Measurements from ENCODE around the gene NCK1. TPM values are rescaled to one million over a fixed set of nuclear protein-coding genes. Genes with fewer than 3 reads are reported as not detected.
"Not testable (repeated sequence)": the region's sequence is repeated elsewhere in the genome, so short reads cannot be mapped to it uniquely, and the experiment has no call there.

NCK1 gene
- total and polyA plus RNA-seq, 4 experiments from 2014 or later: 40.3 to 68.4 (median 61.6) TPM

GRCh38 chr3:136958939-136959338 lies 96.9 kb downstream of the NCK1 start:
- peaks cover 0 to 4% (median 0%) of the 10 kb centered on the region in 8 donors for H3K9me3 Mint-ChIP-seq
- Histone ChIP-seq H3K4me3 (ENCODE audit: low read length in 2 of 2) (no peak overlapping the region), H3K27ac (ENCODE audit: low read depth, low read length) (no peak overlapping the region), H3K36me3 (ENCODE audit: insufficient read depth, low read length) (no peaks in the 10 kb centered on the region), H3K9me3 (ENCODE audit: control insufficient read depth in 1 of 2, low read length in 2 of 2) (no peaks in the 10 kb centered on the region), H3K4me1 (ENCODE audit: insufficient read depth, low read length) (peaks cover 15% of the 10 kb centered on the region), H3K27me3 (ENCODE audit: insufficient read depth, low read length) (no peaks in the 10 kb centered on the region)
- intact Hi-C loops (cut with micrococcal nuclease): no loop called here
- H3K4me3 Mint-ChIP-seq: no peak overlapping the region
- ChIA-PET CTCF (ENCODE audit: partially characterized antibody) (interaction anchor here (1.2 kb wide), 1 partner anchor 567 kb away, joined by 3 read pairs; no protein-coding TSS in a partner anchor), POLR2A (ENCODE audit: partially characterized antibody) (interaction anchor here (2.9 kb wide), 1 partner anchor 206 kb away, joined by 8 read pairs; the partner anchor contains the start of gene STAG1)
- H3K36me3 Mint-ChIP-seq: peaks cover 0 to 3% of the 10 kb centered on the region in 2 donors
- no peak overlapping the region for H3K27ac Mint-ChIP-seq
- DNase-seq: no peak
- H3K4me1 Mint-ChIP-seq: peaks cover 10 to 24% (median 20%) of the 10 kb centered on the region in 4 donors
- no peaks in the 10 kb centered on the region for H3K27me3 Mint-ChIP-seq

GRCh38 chr3:136959599-136959998 lies 97.6 kb downstream of the NCK1 start:
- Mint-ChIP-seq H3K27me3 (no peaks in the 10 kb centered on the region), H3K4me3 (no peak overlapping the region), H3K36me3 (peaks cover 0 to 3% of the 10 kb centered on the region in 2 donors), H3K9me3 (peaks cover 0 to 4% (median 0%) of the 10 kb centered on the region in 8 donors), H3K27ac (no peak overlapping the region), H3K4me1 (peaks cover 10 to 20% (median 16%) of the 10 kb centered on the region in 4 donors)
- ChIA-PET CTCF (ENCODE audit: partially characterized antibody) (no interaction called here), POLR2A (ENCODE audit: partially characterized antibody) (no interaction called here)
- intact Hi-C loops (cut with micrococcal nuclease): no loop called here
- H3K9me3 ChIP-seq (ENCODE audit: control insufficient read depth in 1 of 2, low read length in 2 of 2): no peaks in the 10 kb centered on the region
- H3K4me1 ChIP-seq (ENCODE audit: insufficient read depth, low read length): peaks cover 11% of the 10 kb centered on the region
- H3K27me3 ChIP-seq (ENCODE audit: insufficient read depth, low read length): no peaks in the 10 kb centered on the region
- H3K4me3 ChIP-seq (ENCODE audit: low read length in 2 of 2): no peak overlapping the region
- no peak for DNase-seq
- no peaks in the 10 kb centered on the region for H3K36me3 ChIP-seq (ENCODE audit: insufficient read depth, low read length)
- no peak overlapping the region for H3K27ac ChIP-seq (ENCODE audit: low read depth, low read length)

- Mint-ChIP-seq H3K4me1 (peaks cover 2 to 6% (median 4%) of the 10 kb centered on the region in 4 donors), H3K36me3 (peaks cover 0 to 3% of the 10 kb centered on the region in 2 donors), H3K9me3 (peaks cover 0 to 4% (median 0%) of the 10 kb centered on the region in 8 donors), H3K4me3 (peak overlapping the region in 1 of 8 donors; percentile 3), H3K27ac (peak overlapping the region in 2 of 7 donors; percentile 40 to 42), H3K27me3 (no peaks in the 10 kb centered on the region)
- intact Hi-C loops (cut with micrococcal nuclease): no loop called here
- POLR2A ChIA-PET (ENCODE audit: partially characterized antibody): no interaction called here
- no peak for DNase-seq
- no peaks in the 10 kb centered on the region for H3K9me3 ChIP-seq (ENCODE audit: control insufficient read depth in 1 of 2, low read length in 2 of 2)
- CTCF ChIA-PET (ENCODE audit: partially characterized antibody): no interaction called here
- H3K4me1 ChIP-seq (ENCODE audit: insufficient read depth, low read length): no peaks in the 10 kb centered on the region
- no peak overlapping the region for H3K27ac ChIP-seq (ENCODE audit: low read depth, low read length)
- no peaks in the 10 kb centered on the region for H3K27me3 ChIP-seq (ENCODE audit: insufficient read depth, low read length)
- no peak overlapping the region for H3K4me3 ChIP-seq (ENCODE audit: low read length in 2 of 2)
- H3K36me3 ChIP-seq (ENCODE audit: insufficient read depth, low read length): no peaks in the 10 kb centered on the region
Observed at GRCh38 chr3:136960838-136961836, 99.1 kb downstream of the NCK1 start.

GRCh38 chr3:136962927-136963326 lies 100.9 kb downstream of the NCK1 start:
- no peaks in the 10 kb centered on the region for H3K27me3 Mint-ChIP-seq
- H3K27me3 ChIP-seq (ENCODE audit: insufficient read depth, low read length): no peaks in the 10 kb centered on the region
- no peaks in the 10 kb centered on the region for H3K36me3 ChIP-seq (ENCODE audit: insufficient read depth, low read length)
- DNase-seq: no peak
- ChIA-PET CTCF (ENCODE audit: partially characterized antibody) (interaction anchor here (0.7 to 1.0 kb wide), 5 partner anchors 12 to 888 kb away, joined by 3 to 5 read pairs (median 3); no protein-coding TSS in a partner anchor), POLR2A (ENCODE audit: partially characterized antibody) (interaction anchor here (0.5 to 0.6 kb wide), 2 partner anchors 23 to 100 kb away, joined by 4 read pairs; no protein-coding TSS in a partner anchor)
- no peak overlapping the region for H3K27ac ChIP-seq (ENCODE audit: low read depth, low read length)
- H3K9me3 Mint-ChIP-seq: peaks cover 0 to 4% (median 0%) of the 10 kb centered on the region in 8 donors
- intact Hi-C loops (cut with micrococcal nuclease): no loop called here
- peaks cover 0 to 3% of the 10 kb centered on the region in 2 donors for H3K36me3 Mint-ChIP-seq
- H3K9me3 ChIP-seq (ENCODE audit: control insufficient read depth in 1 of 2, low read length in 2 of 2): no peaks in the 10 kb centered on the region
- H3K4me3 ChIP-seq (ENCODE audit: low read length in 2 of 2): no peak overlapping the region
- no peak overlapping the region for H3K27ac Mint-ChIP-seq
- H3K4me1 ChIP-seq (ENCODE audit: insufficient read depth, low read length): no peaks in the 10 kb centered on the region
- no peak overlapping the region for H3K4me3 Mint-ChIP-seq
- H3K4me1 Mint-ChIP-seq: peaks cover 0 to 3% (median 1%) of the 10 kb centered on the region in 4 donors

GRCh38 chr3:136969539-136969938 lies 107.5 kb downstream of the NCK1 start:
- intact Hi-C loops (cut with micrococcal nuclease); H3K4me3 ChIP-seq (ENCODE audit: low read length in 2 of 2); H3K36me3 ChIP-seq (ENCODE audit: insufficient read depth, low read length); H3K4me1 Mint-ChIP-seq; H3K4me3 Mint-ChIP-seq; DNase-seq; H3K27ac Mint-ChIP-seq; CTCF ChIA-PET (ENCODE audit: partially characterized antibody); H3K4me1 ChIP-seq (ENCODE audit: insufficient read depth, low read length); H3K27me3 ChIP-seq (ENCODE audit: insufficient read depth, low read length); H3K9me3 ChIP-seq (ENCODE audit: control insufficient read depth in 1 of 2, low read length in 2 of 2); H3K27ac ChIP-seq (ENCODE audit: low read depth, low read length); POLR2A ChIA-PET (ENCODE audit: partially characterized antibody); H3K27me3 Mint-ChIP-seq: not testable (repeated sequence)
- Mint-ChIP-seq H3K36me3 (peaks cover 4 to 11% of the 10 kb centered on the region in 2 donors), H3K9me3 (peaks cover 3 to 15% (median 7%) of the 10 kb centered on the region in 8 donors)

GRCh38 chr3:136973352-136973751 lies 111.3 kb downstream of the NCK1 start:
- CTCF ChIA-PET (ENCODE audit: partially characterized antibody): no interaction called here
- H3K27me3 Mint-ChIP-seq: no peaks in the 10 kb centered on the region
- H3K36me3 ChIP-seq (ENCODE audit: insufficient read depth, low read length): no peaks in the 10 kb centered on the region
- no peak for DNase-seq
- no peaks in the 10 kb centered on the region for H3K4me1 ChIP-seq (ENCODE audit: insufficient read depth, low read length)
- peaks cover 0 to 4% (median 0%) of the 10 kb centered on the region in 4 donors for H3K4me1 Mint-ChIP-seq
- no peak overlapping the region for H3K27ac Mint-ChIP-seq
- intact Hi-C loops (cut with micrococcal nuclease): no loop called here
- no peak overlapping the region for H3K4me3 ChIP-seq (ENCODE audit: low read length in 2 of 2)
- no peaks in the 10 kb centered on the region for H3K9me3 ChIP-seq (ENCODE audit: control insufficient read depth in 1 of 2, low read length in 2 of 2)
- no peak overlapping the region for H3K27ac ChIP-seq (ENCODE audit: low read depth, low read length)
- POLR2A ChIA-PET (ENCODE audit: partially characterized antibody): no interaction called here
- no peaks in the 10 kb centered on the region for H3K27me3 ChIP-seq (ENCODE audit: insufficient read depth, low read length)
- H3K9me3 Mint-ChIP-seq: peaks cover 3 to 24% (median 13%) of the 10 kb centered on the region in 8 donors
- H3K4me3 Mint-ChIP-seq: no peak overlapping the region
- H3K36me3 Mint-ChIP-seq: peaks cover 6 to 17% of the 10 kb centered on the region in 2 donors

GRCh38 chr3:136974670-136975069 lies 112.7 kb downstream of the NCK1 start:
- ChIA-PET POLR2A (ENCODE audit: partially characterized antibody) (no interaction called here), CTCF (ENCODE audit: partially characterized antibody) (no interaction called here)

More at GRCh38 chr3:136974670-136975069, 112.7 kb downstream of the NCK1 start:
- Mint-ChIP-seq H3K27ac (no peak overlapping the region), H3K4me1 (peaks cover 0 to 4% (median 0%) of the 10 kb centered on the region in 4 donors), H3K4me3 (no peak overlapping the region), H3K9me3 (peaks cover 3 to 24% (median 13%) of the 10 kb centered on the region in 8 donors), H3K36me3 (peaks cover 6 to 17% of the 10 kb centered on the region in 2 donors), H3K27me3 (no peaks in the 10 kb centered on the region)
- no peak overlapping the region for H3K27ac ChIP-seq (ENCODE audit: low read depth, low read length)
- no peaks in the 10 kb centered on the region for H3K4me1 ChIP-seq (ENCODE audit: insufficient read depth, low read length)
- H3K27me3 ChIP-seq (ENCODE audit: insufficient read depth, low read length): no peaks in the 10 kb centered on the region
- H3K4me3 ChIP-seq (ENCODE audit: low read length in 2 of 2): no peak overlapping the region
- no peak for DNase-seq
- H3K36me3 ChIP-seq (ENCODE audit: insufficient read depth, low read length): no peaks in the 10 kb centered on the region
- intact Hi-C loops (cut with micrococcal nuclease): no loop called here
- no peaks in the 10 kb centered on the region for H3K9me3 ChIP-seq (ENCODE audit: control insufficient read depth in 1 of 2, low read length in 2 of 2)

Measured in CD4-positive, alpha-beta memory T cell (primary cell).